H1 (cell line): Measurements from ENCODE around the gene TLE1.

Experiments used
- ATF3 ChIP-seq: IDR thresholded peaks from 2 replicates; pipeline ENCODE4 v1.6.1; 2011; ENCODE audit warnings: low read depth, mild to moderate bottlenecking, low read length; ENCODE audit not compliant: insufficient read depth
- CBX8 ChIP-seq: fragments of 300-800, 300-1000 bp; sonication (generic); IDR thresholded peaks from 2 replicates; pipeline ENCODE4 v1.7.1; 2016; ENCODE audit warnings: low read depth, low read length, borderline replicate concordance
- CEBPB ChIP-seq: IDR thresholded peaks from 2 replicates; pipeline ENCODE4 v1.6.1; 2012; ENCODE audit warnings: low read depth, low read length
- EGR1 ChIP-seq: IDR thresholded peaks from 2 replicates; pipeline ENCODE4 v1.6.1; 2011; ENCODE audit warnings: low read depth, low read length, borderline replicate concordance
- EP300 ChIP-seq, 2 experiments: IDR thresholded peaks; 1 replicate in 1 of 2; 2 replicates in 1 of 2; pipeline ENCODE4 v1.6.1; 2011 to 2012; ENCODE audit warnings: low read depth in 2 of 2, low read length in 2 of 2, mild to moderate bottlenecking in 2 of 2, borderline replicate concordance in 1 of 2, inconsistent platforms in 1 of 2, moderate library complexity in 1 of 2
- EZH2 ChIP-seq: fragments of 200-600 bp; sonication (generic); IDR thresholded peaks from 2 replicates; pipeline ENCODE4 v1.7.1; 2012; ENCODE audit warnings: low read depth, mild to moderate bottlenecking, moderate library complexity, low read length, inconsistent platforms; ENCODE audit not compliant: severe bottlenecking
- POLR2A ChIP-seq, 2 experiments: IDR thresholded peaks; 1 replicate in 1 of 2; 2 replicates in 1 of 2; pipeline ENCODE4 v1.6.1; 2011; ENCODE audit warnings: low read depth in 2 of 2, low read length in 2 of 2, mild to moderate bottlenecking in 2 of 2; ENCODE audit errors: control extremely low read depth in 1 of 2
- RAD21 ChIP-seq, 2 experiments: IDR thresholded peaks in 1 of 2; conservative IDR thresholded peaks in 1 of 2; 2 replicates each; pipeline ENCODE4 v1.6.1; 2011; ENCODE audit warnings: low read depth in 2 of 2, low read length in 2 of 2, improper control_type of control experiment in 1 of 2, inconsistent platforms in 1 of 2, mild to moderate bottlenecking in 1 of 2, moderate library complexity in 1 of 2
- SIN3A ChIP-seq, 2 experiments: IDR thresholded peaks in 1 of 2; conservative IDR thresholded peaks in 1 of 2; 2 replicates each; pipeline ENCODE4 v1.6.1; 2011 to 2012; ENCODE audit warnings: low read length in 2 of 2, improper control_type of control experiment in 1 of 2, low read depth in 1 of 2, mild to moderate bottlenecking in 1 of 2
- TAF1 ChIP-seq: IDR thresholded peaks from 2 replicates; pipeline ENCODE4 v1.6.1; 2011; ENCODE audit warnings: mild to moderate bottlenecking, low read depth, low read length
- TF ChIP-seq, protein P1 (sequence below), 3 experiments: IDR thresholded peaks; 1 replicate in 2 of 3; 2 replicates in 1 of 3; pipeline versions ENCODE4 v1.5.1 to v1.6.1; 2011; ENCODE audit warnings: low read length in 3 of 3, mild to moderate bottlenecking in 3 of 3, inconsistent platforms in 2 of 3, low read depth in 1 of 3, moderate library complexity in 1 of 3; ENCODE audit not compliant: insufficient read depth in 1 of 3; ENCODE audit errors: control extremely low read depth in 1 of 3
- TF ChIP-seq, protein P2 (sequence below): IDR thresholded peaks from 2 replicates; pipeline ENCODE4 v1.6.1; 2012; ENCODE audit warnings: inconsistent platforms
- TF ChIP-seq, protein P3 (sequence below): IDR thresholded peaks from 2 replicates; pipeline ENCODE4 v1.6.1; 2012; ENCODE audit warnings: low read length, inconsistent platforms

- TF ChIP-seq SIN3A (conservative IDR thresholded peaks at IDR 0.05 in 1 of 2, IDR thresholded peaks at IDR 0.05 in 1 of 2; ENCODE audit: low read depth in 1 of 2, low read length in 2 of 2) (no peak), ATF3 (no peak), POLR2A (IDR thresholded peaks at IDR 0.05; ENCODE audit: control extremely low read depth in 1 of 2, low read depth in 2 of 2, low read length in 2 of 2) (no peak), CEBPB (no peak), EGR1 (no peak), TAF1 (no peak), RAD21 (IDR thresholded peaks at IDR 0.05 in 1 of 2, conservative IDR thresholded peaks at IDR 0.05 in 1 of 2; ENCODE audit: low read depth in 2 of 2, low read length in 2 of 2) (no peak), CBX8 (no peak), EP300 (IDR thresholded peaks at IDR 0.05; ENCODE audit: borderline replicate concordance in 1 of 2, low read depth in 2 of 2, low read length in 2 of 2) (no peak), EZH2 (no peak)
- TF ChIP-seq, protein P1, sequence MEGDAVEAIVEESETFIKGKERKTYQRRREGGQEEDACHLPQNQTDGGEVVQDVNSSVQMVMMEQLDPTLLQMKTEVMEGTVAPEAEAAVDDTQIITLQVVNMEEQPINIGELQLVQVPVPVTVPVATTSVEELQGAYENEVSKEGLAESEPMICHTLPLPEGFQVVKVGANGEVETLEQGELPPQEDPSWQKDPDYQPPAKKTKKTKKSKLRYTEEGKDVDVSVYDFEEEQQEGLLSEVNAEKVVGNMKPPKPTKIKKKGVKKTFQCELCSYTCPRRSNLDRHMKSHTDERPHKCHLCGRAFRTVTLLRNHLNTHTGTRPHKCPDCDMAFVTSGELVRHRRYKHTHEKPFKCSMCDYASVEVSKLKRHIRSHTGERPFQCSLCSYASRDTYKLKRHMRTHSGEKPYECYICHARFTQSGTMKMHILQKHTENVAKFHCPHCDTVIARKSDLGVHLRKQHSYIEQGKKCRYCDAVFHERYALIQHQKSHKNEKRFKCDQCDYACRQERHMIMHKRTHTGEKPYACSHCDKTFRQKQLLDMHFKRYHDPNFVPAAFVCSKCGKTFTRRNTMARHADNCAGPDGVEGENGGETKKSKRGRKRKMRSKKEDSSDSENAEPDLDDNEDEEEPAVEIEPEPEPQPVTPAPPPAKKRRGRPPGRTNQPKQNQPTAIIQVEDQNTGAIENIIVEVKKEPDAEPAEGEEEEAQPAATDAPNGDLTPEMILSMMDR (IDR thresholded peaks at IDR 0.05; ENCODE audit: control extremely low read depth in 1 of 3, insufficient read depth in 1 of 3, low read depth in 1 of 3, low read length in 3 of 3): no peak
- TF ChIP-seq, protein P2, sequence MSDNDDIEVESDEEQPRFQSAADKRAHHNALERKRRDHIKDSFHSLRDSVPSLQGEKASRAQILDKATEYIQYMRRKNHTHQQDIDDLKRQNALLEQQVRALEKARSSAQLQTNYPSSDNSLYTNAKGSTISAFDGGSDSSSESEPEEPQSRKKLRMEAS: no peak
- TF ChIP-seq, protein P3, sequence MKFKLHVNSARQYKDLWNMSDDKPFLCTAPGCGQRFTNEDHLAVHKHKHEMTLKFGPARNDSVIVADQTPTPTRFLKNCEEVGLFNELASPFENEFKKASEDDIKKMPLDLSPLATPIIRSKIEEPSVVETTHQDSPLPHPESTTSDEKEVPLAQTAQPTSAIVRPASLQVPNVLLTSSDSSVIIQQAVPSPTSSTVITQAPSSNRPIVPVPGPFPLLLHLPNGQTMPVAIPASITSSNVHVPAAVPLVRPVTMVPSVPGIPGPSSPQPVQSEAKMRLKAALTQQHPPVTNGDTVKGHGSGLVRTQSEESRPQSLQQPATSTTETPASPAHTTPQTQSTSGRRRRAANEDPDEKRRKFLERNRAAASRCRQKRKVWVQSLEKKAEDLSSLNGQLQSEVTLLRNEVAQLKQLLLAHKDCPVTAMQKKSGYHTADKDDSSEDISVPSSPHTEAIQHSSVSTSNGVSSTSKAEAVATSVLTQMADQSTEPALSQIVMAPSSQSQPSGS: no peak
These were observed 150.0 kb downstream of the TLE1 start for GRCh38 chr9:81539317-81539716.
